Middle frontal gyrus (tissue), 1 donor: Measurements from ENCODE around the gene VHLL.
"Not testable (repeated sequence)": the region's sequence is repeated elsewhere in the genome, so short reads cannot be mapped to it uniquely, and the experiment has no call there.

Experiments
- DNase-seq: peaks from one replicate; pipeline ENCODE4 v3.0.0-alpha.2; 2015; ENCODE audit warnings: low spot score; ENCODE audit errors: extremely low spot score

VHLL gene

DNA sequence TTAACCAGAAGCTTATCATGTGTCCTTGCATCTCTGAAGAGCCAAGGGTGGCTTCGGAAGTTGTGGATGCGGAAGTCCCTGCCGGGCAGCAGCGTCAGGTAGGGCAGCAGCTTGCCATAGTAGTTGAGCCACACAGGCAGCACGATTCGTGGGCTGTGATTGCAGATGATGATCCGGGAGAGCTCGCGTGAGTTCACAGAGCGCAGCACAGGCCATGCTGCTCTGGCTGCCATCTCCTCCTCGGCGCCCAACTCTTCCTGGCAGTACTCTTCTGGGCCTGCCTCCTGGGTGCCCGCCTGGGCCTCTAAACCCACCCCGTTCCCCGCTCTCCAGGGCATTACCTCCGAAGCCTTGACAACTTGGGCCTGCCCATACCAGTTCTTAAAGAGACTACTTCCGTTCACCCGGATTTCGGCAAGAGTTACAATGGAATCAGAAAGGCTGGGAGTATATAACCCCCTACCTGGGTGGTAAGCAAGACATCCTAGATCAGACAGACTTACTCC, at the start of gene VHLL:
VHLL (minus strand) TSS at position 456 of the 506 bp plus-strand sequence; CDS start at position 338, 118 bp downstream.
- no peak for DNase-seq

DNA sequence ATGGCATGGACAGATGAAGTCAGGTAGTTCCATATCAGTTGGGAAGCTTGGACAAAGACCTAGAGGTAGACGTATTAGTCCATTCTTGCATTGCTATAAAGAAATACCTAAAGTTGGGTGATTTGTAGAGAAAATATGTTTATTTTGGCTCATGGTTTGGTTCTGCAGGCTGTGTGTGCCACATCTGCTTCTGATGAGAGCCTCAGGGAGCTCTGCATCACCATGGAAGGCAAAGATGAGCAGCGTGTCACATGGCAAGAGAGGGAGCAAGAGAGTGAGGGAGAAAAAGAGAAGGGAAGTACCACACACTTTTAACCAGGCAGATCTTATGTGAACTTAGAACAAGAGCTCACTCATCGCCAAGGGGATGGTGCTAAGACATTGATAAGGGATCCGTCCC, 48.2 kb upstream of the VHLL start:
- no peak for DNase-seq

DNA sequence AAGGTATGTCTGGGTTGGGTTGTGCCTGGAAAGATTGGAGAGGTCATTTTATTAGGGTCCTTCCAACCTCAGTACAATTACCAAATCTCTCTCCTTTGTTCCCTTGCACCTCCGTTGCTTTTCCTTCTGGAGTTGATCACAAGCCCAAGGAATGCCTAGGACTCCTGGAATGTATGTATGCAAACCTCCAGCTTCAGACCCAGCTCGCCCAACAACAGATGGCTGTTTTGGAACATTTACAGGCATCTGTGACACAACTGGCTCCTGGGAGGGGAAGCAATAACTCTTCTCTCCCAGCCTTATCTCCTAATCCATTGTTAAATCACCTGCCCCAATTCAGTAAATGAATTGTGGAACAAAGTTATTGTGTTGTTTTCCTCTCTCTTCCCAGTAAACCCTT, 47.5 kb upstream of the VHLL start:
- DNase-seq, result no peak

DNA sequence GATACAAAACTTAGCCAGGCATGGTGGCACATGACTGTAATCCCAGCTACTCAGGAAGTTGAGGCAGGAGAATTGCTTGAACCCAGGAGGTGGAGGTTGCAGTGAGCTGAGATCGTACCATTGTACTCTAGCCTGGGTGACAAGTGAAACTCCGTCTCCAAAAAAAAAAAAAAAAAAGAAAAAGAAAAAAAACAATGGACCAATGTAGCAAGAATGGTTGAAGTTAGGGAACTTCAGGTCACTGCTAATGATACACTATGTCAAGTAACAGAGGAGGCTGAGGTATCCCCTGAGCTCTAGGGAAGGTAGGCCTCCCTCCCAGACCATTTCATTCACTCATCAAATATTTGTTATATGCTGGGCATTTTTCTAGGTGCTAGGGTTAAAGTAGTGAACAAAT, 46.9 kb upstream of the VHLL start:
- DNase-seq, result not testable (repeated sequence)

DNA sequence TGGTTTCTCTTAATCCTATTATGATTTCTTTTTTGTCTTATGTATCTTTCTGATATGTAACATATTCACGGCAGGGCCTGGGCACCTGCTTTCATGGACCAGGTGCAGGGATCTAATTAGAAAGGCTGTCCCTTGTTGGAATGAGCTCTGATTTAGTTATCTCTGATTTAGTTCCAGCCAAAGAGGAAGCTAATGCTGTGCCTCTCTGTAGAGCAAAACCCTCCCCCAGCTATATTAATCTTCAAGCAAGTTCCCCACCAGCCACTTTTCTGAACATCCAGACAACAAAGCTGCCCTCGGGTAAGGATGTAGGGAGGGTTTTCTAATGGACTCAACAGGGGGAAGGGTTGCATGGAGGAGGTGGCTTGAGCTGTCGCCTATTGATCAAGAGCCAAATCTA, 45.3 kb upstream of the VHLL start:
- DNase-seq, result no peak

DNA sequence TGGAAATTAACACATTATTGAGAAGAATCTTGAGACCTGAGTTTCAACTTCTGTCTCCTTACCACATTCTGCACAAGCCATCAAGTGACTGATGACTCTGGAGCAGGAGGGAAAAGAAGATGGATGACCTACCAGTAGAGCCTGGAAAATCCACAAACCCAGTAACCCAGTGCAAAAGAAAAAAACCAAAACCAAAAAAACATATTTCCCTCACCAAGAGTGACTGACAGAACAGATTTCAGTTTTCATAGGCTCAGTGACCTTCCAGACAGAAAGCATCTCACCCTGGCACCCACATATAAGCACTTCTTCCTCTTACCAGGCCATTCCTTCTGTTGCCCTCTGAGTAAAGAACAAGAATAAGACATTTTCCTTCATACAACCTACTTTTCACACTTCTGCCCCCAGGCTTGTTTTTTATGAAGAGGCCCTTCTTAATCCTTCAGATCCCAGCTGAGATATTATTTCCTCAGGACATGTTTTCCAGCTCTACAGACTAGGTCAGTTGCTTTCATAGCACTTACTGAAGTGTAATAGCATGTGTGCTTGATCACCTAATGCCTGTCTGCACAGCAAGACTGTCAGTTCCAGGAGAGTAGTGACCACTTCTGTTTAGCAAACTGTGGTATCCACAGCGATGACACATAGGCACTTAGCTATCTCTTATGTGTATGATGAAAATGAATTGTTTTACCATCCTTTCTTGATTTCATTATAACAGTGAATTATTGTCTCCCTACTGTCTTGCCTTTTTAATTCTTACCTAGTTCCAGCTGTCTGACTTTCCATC, 43.3 kb upstream of the VHLL start:
- no peak for DNase-seq

DNA sequence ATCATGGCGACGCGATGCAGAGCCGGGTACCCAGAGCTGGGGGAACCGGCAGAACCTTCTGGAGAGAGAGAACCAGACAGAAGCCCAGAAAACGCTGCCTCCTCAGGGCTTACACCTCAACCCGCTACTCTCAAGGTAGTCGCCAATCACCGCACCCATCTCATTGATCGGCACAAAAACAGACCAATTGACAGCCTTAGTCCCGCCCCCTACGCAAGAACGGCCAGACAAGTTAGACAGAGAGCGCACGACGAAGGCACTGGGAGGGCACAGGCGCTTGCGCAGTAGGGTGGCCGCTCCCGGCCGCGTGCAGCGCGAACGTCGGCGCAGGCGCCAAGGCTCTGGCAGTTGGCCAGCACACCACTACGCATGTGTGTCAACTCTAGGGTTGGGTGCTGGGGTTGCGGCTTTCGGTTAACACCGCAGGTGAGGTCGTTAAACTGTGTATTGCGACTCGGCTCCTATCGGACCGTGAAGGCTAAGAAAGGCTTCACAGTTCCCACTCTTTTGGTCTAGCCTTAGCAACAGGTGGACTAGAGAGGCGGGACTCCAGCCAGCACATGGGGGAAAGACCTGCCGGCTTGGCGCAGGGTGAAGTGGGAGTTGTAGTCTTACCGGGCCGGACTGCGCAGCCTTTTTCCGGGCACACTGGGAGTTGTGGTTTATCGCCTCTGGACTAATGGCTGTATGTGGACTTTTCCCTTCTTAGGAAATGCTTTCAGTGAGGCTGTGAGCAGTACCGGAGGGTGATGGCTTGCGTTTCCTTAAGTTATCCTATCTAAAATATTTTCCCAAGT, 39.3 kb upstream of the VHLL start, which contains the start of the genes CCT3 and TSACC:
CCT3 (minus strand) TSS at position 113 of the 797 bp plus-strand sequence; CDS start at position 5, 108 bp downstream.
TSACC (plus strand) TSS at position 347 of the 797 bp plus-strand sequence. CDS start 1,232 bp downstream, outside the sequence.
- DNase-seq, result peak; percentile 97

DNA sequence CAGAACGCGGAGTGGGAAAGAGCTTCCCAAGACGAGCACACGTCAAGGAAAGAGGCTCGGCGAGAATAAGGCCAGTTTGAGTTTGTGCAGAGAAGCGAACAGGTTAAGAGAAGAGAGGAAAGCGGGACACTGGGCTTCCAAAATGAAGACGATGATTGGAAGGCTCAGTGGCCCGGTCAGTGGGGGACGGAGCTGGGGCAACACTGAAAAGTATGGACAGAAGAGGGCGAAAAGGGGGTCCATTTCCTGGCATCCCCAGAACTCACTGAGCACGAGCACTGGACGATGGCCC, 38.7 kb upstream of the VHLL start:
- DNase-seq, result no peak

DNA sequence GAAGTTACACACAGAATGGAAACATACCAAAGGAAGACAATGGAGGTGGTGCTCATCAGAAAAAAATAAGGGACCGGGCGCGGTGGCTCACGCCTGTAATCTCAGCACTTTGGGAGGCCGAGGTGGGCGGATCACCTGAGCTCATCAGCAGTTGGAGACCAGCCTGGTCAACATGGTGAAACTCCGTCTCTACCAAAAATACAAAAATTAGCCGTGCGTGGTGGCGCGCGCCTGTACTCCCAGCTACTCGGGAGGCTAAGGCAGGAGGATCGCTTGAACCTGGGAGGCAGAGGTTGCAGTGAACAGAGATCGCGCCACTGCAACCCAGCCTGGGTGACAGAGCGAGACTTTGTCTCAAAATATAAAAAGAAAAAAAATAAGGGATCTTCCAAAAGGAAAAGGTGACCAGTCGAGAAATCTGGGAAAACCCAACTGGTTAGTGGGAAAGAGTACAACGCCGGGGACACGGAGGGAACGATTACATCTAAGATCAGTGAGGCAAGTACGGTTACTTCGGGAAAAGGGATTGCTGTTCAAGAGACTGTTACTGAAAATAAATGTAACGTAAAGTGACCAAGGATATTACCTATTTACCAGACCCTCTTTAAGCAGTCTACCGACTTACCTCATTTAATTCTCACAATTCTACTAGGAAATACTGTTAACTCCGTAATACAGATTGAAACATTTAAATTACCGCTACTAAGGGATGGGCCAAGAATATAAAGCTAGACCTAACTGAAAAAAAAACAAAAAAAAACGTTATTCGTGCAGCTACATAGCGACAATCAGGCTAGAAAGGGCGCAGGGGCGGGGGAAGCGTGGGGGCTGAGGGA, 38.2 kb upstream of the VHLL start:
- no peak for DNase-seq

DNA sequence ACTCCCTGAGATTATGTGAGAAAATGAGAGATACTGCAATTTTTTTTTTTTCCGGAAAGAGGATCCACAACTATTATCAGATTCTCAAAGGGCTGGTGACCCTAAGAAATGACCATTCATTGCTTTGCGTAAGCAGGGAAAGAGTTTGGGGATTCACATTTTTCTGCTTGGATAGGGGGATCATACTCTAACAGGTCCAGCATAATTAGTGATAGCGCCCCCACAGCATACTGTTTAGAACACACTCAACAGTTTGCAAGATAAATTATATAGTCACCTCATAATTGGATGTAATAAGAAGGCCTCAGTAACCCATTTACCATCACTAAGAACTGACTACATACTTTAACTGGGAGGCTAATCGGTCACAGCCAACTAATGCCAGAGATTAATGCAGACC, 37.1 kb upstream of the VHLL start:
- no peak for DNase-seq

DNA sequence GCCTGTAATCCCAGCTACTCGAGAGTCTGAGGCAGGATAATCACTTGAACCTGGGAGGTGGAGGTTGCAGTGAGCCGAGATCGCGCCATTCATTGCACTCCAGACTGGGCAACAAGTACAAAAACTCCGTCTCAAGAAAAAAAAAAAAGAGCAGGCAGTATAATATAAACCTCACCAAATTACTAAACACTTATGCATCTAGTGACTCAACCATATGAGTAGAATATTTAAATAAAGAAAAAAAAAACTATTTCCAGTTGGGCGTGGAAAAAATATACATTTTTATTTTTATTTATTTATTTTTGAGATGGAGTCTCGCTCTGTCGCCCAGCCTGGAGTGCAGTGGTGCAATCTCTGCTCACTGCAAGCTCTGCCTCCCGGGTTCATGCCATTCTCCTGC, 24.1 kb upstream of the VHLL start:
- DNase-seq, result not testable (repeated sequence)

DNA sequence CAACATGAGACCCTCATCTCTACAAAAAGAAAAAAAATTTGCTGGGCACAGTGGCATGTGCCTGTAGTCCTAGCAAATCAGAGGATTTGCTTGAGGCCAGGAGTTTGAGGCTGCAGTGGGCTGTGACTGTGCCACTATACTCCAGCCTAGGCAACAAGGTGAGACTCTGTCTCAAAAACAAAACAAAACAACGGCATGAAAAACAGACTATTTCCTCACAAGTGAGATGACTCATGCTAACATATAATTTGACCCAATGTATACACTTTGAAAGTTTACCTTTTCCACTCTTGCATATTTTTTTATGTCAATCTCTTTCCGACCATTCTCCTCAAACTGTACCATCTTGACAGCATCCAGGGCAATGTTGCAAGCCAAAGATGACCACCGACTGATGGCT, 21.5 kb upstream of the VHLL start:
- no peak for DNase-seq

DNA sequence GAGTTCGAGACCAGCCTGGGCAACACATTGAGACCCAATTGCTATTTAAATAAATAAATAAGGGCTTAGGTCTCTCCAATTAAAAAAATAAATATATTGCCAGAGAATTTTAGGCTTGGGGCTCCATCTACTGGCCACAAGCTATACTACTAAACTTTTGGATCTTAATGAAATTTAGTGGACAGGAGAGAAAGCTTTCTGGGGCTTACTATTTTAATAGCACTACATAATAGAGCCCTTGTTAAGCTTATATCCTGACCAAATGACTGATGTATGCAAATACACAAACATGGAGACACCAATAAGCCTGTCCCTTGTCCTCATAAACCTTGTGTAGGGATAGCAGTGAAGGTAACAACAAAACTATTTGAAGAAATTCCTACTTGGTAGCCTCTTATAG, 20.6 kb upstream of the VHLL start:
- DNase-seq, result no peak

DNA sequence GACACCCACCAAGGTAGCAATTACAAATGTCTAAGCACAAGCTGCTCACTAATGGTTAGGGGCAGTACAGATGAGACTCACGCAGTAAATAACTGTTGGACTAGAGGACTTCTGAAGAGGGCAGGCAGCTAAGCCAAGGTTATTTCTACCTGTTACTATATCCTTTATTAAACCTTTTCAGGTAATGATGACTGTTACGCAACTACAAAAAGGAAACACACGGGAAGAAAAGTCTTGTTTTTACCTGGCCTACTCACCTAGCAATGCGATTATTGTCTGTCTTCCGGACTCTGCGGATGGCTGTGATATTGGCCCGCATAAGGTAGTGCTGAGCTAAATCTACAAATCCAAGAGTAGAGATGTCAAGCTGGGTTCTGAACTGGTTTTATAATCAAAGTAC, 17.8 kb upstream of the VHLL start:
- no peak for DNase-seq

DNA sequence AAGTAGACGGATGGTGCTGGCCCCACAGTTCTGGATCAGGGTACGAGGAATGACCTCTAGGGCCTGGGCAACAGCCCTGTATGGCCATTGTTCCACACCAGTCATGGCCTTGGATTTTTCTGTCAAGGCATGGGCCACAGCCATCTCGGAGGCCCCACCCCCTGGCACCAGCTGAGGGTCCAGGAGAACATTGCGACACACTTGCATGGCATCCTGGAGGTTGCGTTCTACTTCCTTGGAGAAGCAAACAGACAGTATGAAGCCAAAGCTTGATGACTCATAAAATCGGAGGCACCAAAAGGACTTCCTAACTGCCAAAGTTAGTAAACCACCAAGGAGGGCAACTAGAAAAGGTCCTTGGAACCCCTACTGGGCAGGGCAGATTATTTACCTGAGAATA, 11.9 kb upstream of the VHLL start:
- DNase-seq, result no peak

DNA sequence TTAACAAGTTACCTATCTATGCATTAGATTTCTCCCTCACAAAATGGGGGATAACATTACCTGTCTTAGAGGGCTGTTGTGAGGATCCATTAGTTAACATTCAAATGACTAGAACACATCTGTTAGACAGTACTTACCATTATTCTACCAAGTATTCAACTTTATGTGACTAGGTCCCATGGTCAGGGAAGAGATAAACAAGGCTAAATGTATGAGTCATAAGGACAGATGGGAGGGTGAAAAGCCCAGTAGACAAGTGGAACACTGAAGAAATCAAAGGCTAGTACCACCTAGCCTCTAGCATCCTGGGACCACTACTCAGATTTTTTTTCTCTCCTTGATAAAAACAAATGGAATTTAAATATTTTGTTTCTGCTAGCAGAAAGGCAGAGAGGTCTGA, 9.0 kb upstream of the VHLL start:
- no peak for DNase-seq

DNA sequence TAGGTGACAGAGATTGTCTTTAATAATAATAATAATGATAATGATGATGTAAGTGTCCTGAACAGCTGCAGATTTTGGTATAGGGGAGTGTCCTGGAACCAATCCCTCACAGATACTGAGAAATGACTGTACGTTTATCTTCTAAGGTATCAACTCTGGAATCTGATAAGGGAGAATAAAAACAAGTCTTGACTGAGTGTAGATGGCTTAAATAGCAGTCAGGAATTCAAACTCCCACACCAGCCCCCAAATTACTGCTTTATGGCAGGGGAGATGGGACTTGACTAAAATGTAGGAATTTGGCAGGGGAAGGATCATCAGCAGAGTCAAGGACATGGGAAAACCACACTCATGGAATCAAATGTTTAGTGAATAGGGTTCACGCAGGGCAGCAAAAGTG, 6.1 kb upstream of the VHLL start:
- no peak for DNase-seq

DNA sequence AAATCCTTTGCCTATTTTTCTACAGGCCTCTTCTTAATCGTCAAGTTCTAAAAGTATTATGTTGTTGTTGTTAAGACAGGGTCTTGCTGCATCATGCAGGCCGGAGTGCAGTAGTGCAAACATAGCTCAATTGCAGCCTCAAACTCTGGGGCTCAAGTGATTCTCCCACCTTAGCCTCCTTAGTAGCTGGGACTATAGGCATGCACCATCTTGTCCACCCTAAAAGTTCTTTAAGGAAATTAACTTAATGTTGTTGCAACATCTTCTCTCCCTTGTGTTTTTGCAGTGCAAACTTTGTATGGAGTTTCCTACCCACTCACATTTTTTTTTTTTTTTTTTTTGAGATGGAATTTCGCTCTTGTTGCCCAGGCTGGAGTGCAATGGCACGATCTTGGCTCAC, 4.1 kb upstream of the VHLL start:
- DNase-seq, result no peak

DNA sequence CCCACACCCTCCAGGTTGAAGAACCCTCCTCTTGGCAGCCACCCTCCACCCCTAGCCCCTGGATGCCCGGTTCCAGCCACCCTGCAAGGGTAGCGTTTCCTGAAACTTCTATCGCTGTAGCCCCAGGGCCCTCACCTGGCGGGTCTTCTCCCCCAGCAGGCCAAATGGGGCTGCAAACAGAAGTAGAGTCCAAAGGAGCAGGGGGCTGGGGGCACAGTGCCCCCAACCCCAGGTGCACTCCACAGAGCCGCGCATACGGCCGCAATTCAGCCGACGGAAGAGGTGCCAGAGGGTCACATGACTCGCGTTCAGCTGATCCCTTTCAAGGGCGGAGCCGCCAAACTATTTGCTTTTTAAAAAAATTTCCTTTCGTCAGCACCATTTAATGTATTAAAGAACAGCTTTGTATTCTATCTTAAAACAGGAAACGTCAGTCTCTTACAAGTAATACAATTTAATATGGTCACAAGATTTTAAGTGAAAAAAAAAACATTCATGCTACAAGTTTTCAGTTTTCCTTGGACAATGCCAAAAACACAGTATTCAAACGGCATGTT, 3.6 kb downstream of the VHLL start, which contains the start of gene GLMP:
GLMP (minus strand) TSS at position 289 of the 557 bp plus-strand sequence; CDS start at position 255, 34 bp downstream.
- DNase-seq, result peak; percentile 54

DNA sequence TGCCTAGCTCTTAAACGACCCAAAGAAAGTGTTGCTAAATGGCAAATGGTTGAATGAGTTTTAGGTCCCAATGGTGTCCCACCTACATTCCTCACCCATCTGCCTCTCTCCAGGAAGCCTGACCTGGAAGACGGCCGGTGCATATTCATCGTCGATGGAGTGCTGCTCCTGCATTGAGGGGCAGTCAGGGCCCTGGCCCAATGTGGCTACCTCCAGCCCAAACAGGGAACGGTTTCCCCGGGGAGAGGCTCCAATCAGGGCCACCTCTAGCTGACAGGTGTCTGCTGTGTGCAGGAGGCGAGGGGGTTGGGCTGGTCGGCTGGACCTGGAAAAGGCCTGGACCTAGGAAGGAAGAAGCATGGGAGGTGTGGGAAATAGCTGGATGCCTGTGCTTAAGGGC, 5.2 kb downstream of the VHLL start:
- no peak for DNase-seq

DNA sequence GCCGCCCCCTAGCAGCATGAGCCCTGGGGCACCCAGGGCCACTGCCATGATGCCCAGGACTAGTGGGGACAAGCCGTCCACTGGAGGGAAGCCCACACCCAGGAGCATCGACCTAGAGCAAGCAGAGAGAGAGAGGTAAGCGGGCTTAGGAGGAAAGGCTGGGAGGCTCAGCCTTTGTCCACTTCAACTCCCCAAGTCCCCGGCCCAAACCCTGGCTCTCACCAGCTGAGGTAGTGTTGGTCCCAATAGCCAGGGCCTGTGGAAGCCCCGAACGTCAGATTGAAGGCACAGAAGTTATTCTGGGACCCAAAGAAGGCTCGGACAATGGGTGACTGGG, 6.0 kb downstream of the VHLL start:
- no peak for DNase-seq
